ENCODE results near the gene TOMM6.

TOMM6 gene

GRCh38 chr6:41789390-41789724 lies 1.9 kb downstream of the TOMM6 start:
- TF ChIP-seq CTCF (IDR thresholded peaks at IDR 0.05; ENCODE audit: insufficient read depth, low read length) (no peak), GABPA (IDR thresholded peaks at IDR 0.05; ENCODE audit: low read depth) (no peak), SPI1 (IDR thresholded peaks at IDR 0.05; ENCODE audit: borderline replicate concordance, low read depth) (no peak), REST (IDR thresholded peaks at IDR 0.05; ENCODE audit: insufficient replicate concordance, low read depth) (no peak), POLR2AphosphoS5 (IDR thresholded peaks at IDR 0.05; ENCODE audit: low read depth) (no peak)
- no peak for DNase-seq (ENCODE audit: low read depth in 1 of 2, low spot score in 1 of 2)
- H3K4me3 ChIP-seq (replicated peaks; ENCODE audit: insufficient read depth, low read length) = no peak overlapping the region; the same call in 1 of the 2 replicates

GRCh38 chr6:41790045-41790444 lies 2.6 kb downstream of the TOMM6 start:
- no peak overlapping the region for H3K4me3 ChIP-seq (replicated peaks; ENCODE audit: insufficient read depth, low read length)
- TF ChIP-seq POLR2AphosphoS5 (IDR thresholded peaks at IDR 0.05; ENCODE audit: low read depth) = peak; percentile 48; the same call in 1 of the 2 replicates
- no peak for TF ChIP-seq CTCF (IDR thresholded peaks at IDR 0.05; ENCODE audit: insufficient read depth, low read length)
- no peak for TF ChIP-seq GABPA (IDR thresholded peaks at IDR 0.05; ENCODE audit: low read depth)
- peak overlapping the region; percentile 85 for H3K27ac ChIP-seq (replicated peaks)
- DNase-seq (ENCODE audit: low read depth in 1 of 2, low spot score in 1 of 2) = peak; percentile 49 to 76
- H3K27me3 ChIP-seq (ENCODE audit: insufficient read depth, poor library complexity, severe bottlenecking) = no peaks in the 10 kb centered on the region

More at GRCh38 chr6:41789390-41789724, 1.9 kb downstream of the TOMM6 start:
- Histone ChIP-seq H3K27ac (replicated peaks) (peak overlapping the region; percentile 85), H3K27me3 (ENCODE audit: insufficient read depth, poor library complexity, severe bottlenecking) (no peaks in the 10 kb centered on the region)

- no peak for TF ChIP-seq CTCF (IDR thresholded peaks at IDR 0.05; ENCODE audit: insufficient read depth, low read length)
- no peak for TF ChIP-seq REST (IDR thresholded peaks at IDR 0.05; ENCODE audit: insufficient replicate concordance, low read depth)
- no peak for TF ChIP-seq GABPA (IDR thresholded peaks at IDR 0.05; ENCODE audit: low read depth)
- no peak for TF ChIP-seq POLR2AphosphoS5 (IDR thresholded peaks at IDR 0.05; ENCODE audit: low read depth)
- TF ChIP-seq SPI1 (IDR thresholded peaks at IDR 0.05; ENCODE audit: borderline replicate concordance, low read depth) = no peak
- Histone ChIP-seq H3K27me3 (ENCODE audit: insufficient read depth, poor library complexity, severe bottlenecking) (no peaks in the 10 kb centered on the region), H3K4me3 (replicated peaks; ENCODE audit: insufficient read depth, low read length) (no peak overlapping the region), H3K27ac (replicated peaks) (no peak overlapping the region)
- DNase-seq (ENCODE audit: low read depth in 1 of 2, low spot score in 1 of 2) = no peak
Measured at GRCh38 chr6:41791305-41791704, 3.8 kb downstream of the TOMM6 start.

- no peaks in the 10 kb centered on the region for H3K27me3 ChIP-seq (ENCODE audit: insufficient read depth, poor library complexity, severe bottlenecking)
- DNase-seq (ENCODE audit: low read depth in 1 of 2, low spot score in 1 of 2) = no peak
- H3K27ac ChIP-seq (replicated peaks) = no peak overlapping the region
- TF ChIP-seq POLR2AphosphoS5 (IDR thresholded peaks at IDR 0.05; ENCODE audit: low read depth) (0 out of 2 replicates have a peak, but pooled peaks have one; percentile 12), GABPA (IDR thresholded peaks at IDR 0.05; ENCODE audit: low read depth) (no peak)
- no peak overlapping the region for H3K4me3 ChIP-seq (replicated peaks; ENCODE audit: insufficient read depth, low read length)
Measured at GRCh38 chr6:41791984-41792383, 4.5 kb downstream of the TOMM6 start.
